OCI-LY3 (cell line): ENCODE measurements around the gene OR52E2.

ENCODE experiments used
- H2AFZ ChIP-seq: fragments of 200-600, 300-600 bp; shearing (Covaris generic); 2 replicates; pipeline ENCODE4 v1.6.0; 2014; ENCODE audit warnings: antibody characterized with exemption, low read depth, low read length
- H3K27ac ChIP-seq: fragments of 200-600, 300-600 bp; sonication (generic); 2 replicates; pipeline ENCODE4 v1.5.1; 2014; ENCODE audit warnings: mild to moderate bottlenecking, low read length, moderate library complexity, mixed read lengths
- H3K27me3 ChIP-seq: fragments of 200-600, 300-600 bp; sonication (generic); 2 replicates; pipeline ENCODE4 v1.6.1; 2014; ENCODE audit warnings: low read depth, low read length, mixed read lengths
- H3K36me3 ChIP-seq: fragments of 200-600, 300-600 bp; sonication (generic); replicated peaks from 2 replicates; pipeline ENCODE3; 2014; ENCODE audit warnings: low read depth, low read length, mixed read lengths
- H3K4me1 ChIP-seq: fragments of 300-600, 200-600 bp; sonication (generic); 2 replicates; pipeline ENCODE4 v1.6.1; 2014; ENCODE audit warnings: low read length, mixed read lengths
- H3K4me2 ChIP-seq: fragments of 200-600, 300-600 bp; sonication (generic); 2 replicates; pipeline ENCODE4 v1.6.1; 2014; ENCODE audit warnings: low read length, mixed read lengths
- H3K4me3 ChIP-seq: fragments of 300-600, 200-600 bp; sonication (generic); 2 replicates; pipeline ENCODE4 v1.5.1; 2014; ENCODE audit warnings: antibody characterized with exemption, mild to moderate bottlenecking, low read length, moderate library complexity
- H3K79me2 ChIP-seq: fragments of 300-600, 200-600 bp; shearing (Covaris generic); 2 replicates; pipeline ENCODE4 v1.6.1; 2014; ENCODE audit warnings: mild to moderate bottlenecking, low read length, mixed read lengths
- H3K9ac ChIP-seq: fragments of 300-600, 200-600 bp; shearing (Covaris generic); 2 replicates; pipeline ENCODE4 v1.6.0; 2014; ENCODE audit warnings: mild to moderate bottlenecking, low read length, moderate library complexity
- H3K9me3 ChIP-seq: fragments of 200-600, 300-600 bp; shearing (Covaris generic); 2 replicates; pipeline ENCODE4 v1.6.1; 2014; ENCODE audit warnings: low read length, mixed read lengths; ENCODE audit not compliant: insufficient read depth
- H4K20me1 ChIP-seq: fragments of 200-600, 300-600 bp; sonication (generic); 2 replicates; pipeline ENCODE4 v1.6.1; 2016; ENCODE audit warnings: low read length, mixed read lengths; ENCODE audit not compliant: insufficient read depth
- CTCF ChIP-seq: fragments of 200-600, 300-600 bp; sonication (generic); IDR thresholded peaks from 2 replicates; pipeline ENCODE4 v1.5.1; 2014; ENCODE audit warnings: antibody characterized with exemption, low read length, low read depth
- EZH2phosphoT487 ChIP-seq: fragments of 200-600 bp; shearing (Covaris generic); IDR thresholded peaks from 2 replicates; pipeline ENCODE4 v1.6.1; 2018; ENCODE audit warnings: antibody characterized with exemption, mixed run types, low read depth

Gene OR52E2

GRCh38 chr11:5096011-5096410, 36.6 kb upstream of the OR52E2 start:
- H3K9me3 ChIP-seq = no peaks in the 10 kb centered on the region
- no peak overlapping the region for H3K4me2 ChIP-seq
- no peaks in the 10 kb centered on the region for H3K27me3 ChIP-seq
- no peak overlapping the region for H3K4me3 ChIP-seq
- no peak overlapping the region for H3K9ac ChIP-seq
- H3K79me2 ChIP-seq = no peaks in the 10 kb centered on the region
- H3K27ac ChIP-seq = no peak overlapping the region
- no peak overlapping the region for H2AFZ ChIP-seq
- 0 out of 2 replicates have a peak, but pooled peaks cover 3% of the 10 kb centered on the region for H3K4me1 ChIP-seq
- no peak for TF ChIP-seq EZH2phosphoT487
- no peaks in the 10 kb centered on the region for H3K36me3 ChIP-seq
- no peaks in the 10 kb centered on the region for H4K20me1 ChIP-seq

- H3K36me3 ChIP-seq = no peaks in the 10 kb centered on the region
- no peaks in the 10 kb centered on the region for H3K27me3 ChIP-seq
- no peak overlapping the region for H2AFZ ChIP-seq
- no peaks in the 10 kb centered on the region for H3K79me2 ChIP-seq
- 0 out of 2 replicates have a peak, but pooled peaks cover 3% of the 10 kb centered on the region for H3K4me1 ChIP-seq
- H3K9ac ChIP-seq = no peak overlapping the region
- no peaks in the 10 kb centered on the region for H4K20me1 ChIP-seq
- H3K4me3 ChIP-seq = no peak overlapping the region
- H3K4me2 ChIP-seq = no peak overlapping the region
- TF ChIP-seq EZH2phosphoT487 (no peak), CTCF (no peak)
- H3K27ac ChIP-seq = no peak overlapping the region
- H3K9me3 ChIP-seq = no peaks in the 10 kb centered on the region
These were observed 33.6 kb upstream of the OR52E2 start for GRCh38 chr11:5092821-5093585.

- Histone ChIP-seq H2AFZ (no peak overlapping the region), H3K79me2 (no peaks in the 10 kb centered on the region), H3K4me2 (no peak overlapping the region), H3K4me1 (0 out of 2 replicates have a peak, but pooled peaks cover 3% of the 10 kb centered on the region), H3K9me3 (no peaks in the 10 kb centered on the region), H3K36me3 (no peaks in the 10 kb centered on the region), H3K4me3 (no peak overlapping the region), H3K9ac (no peak overlapping the region), H3K27me3 (no peaks in the 10 kb centered on the region), H4K20me1 (no peaks in the 10 kb centered on the region), H3K27ac (no peak overlapping the region)
- TF ChIP-seq EZH2phosphoT487 = no peak
- no peak for TF ChIP-seq CTCF
These were observed 31.2 kb upstream of the OR52E2 start for GRCh38 chr11:5090668-5091067.

GRCh38 chr11:5088556-5088955, 29.1 kb upstream of the OR52E2 start:
- H3K4me3 ChIP-seq = no peak overlapping the region
- no peak for TF ChIP-seq CTCF
- no peak for TF ChIP-seq EZH2phosphoT487
- H3K4me2 ChIP-seq = no peak overlapping the region
- H3K27ac ChIP-seq = no peak overlapping the region
- H3K27me3 ChIP-seq = no peaks in the 10 kb centered on the region
- no peaks in the 10 kb centered on the region for H3K9me3 ChIP-seq
- no peaks in the 10 kb centered on the region for H4K20me1 ChIP-seq
- no peaks in the 10 kb centered on the region for H3K79me2 ChIP-seq
- no peak overlapping the region for H2AFZ ChIP-seq
- no peak overlapping the region for H3K9ac ChIP-seq
- no peaks in the 10 kb centered on the region for H3K36me3 ChIP-seq
- H3K4me1 ChIP-seq = no peaks in the 10 kb centered on the region
